Dermis blood vessel endothelial cell (primary cell): ENCODE data around the gene HPD. TPM values are rescaled to one million over a fixed set of nuclear protein-coding genes. Genes with fewer than 3 reads are reported as not detected.

ENCODE experiments used
- DNase-seq: peaks from one replicate; pipeline ENCODE4 v3.0.0; 2010
- total RNA-seq: library from RNA; depleted of rRNA; stranded (reverse); fragments of >200 nt; gene quantifications from 2 replicates; pipeline ENCODE4 v1.2.3, GENCODE V29; 2014

HPD gene
- total RNA-seq, 1 donor from 2014 or later = not detected

GRCh38 chr12:121810234-121810817, 48.3 kb downstream of the HPD start:
- DNase-seq = no peak

GRCh38 chr12:121809712-121810116, 48.9 kb downstream of the HPD start:
- DNase-seq = no peak

GRCh38 chr12:121808623-121809022, 50.0 kb downstream of the HPD start:
- DNase-seq = no peak

GRCh38 chr12:121807642-121808347, 50.9 kb downstream of the HPD start:
- no peak for DNase-seq

- DNase-seq = no peak
These were observed 51.9 kb downstream of the HPD start for GRCh38 chr12:121806546-121807423.

- no peak for DNase-seq
These were observed 52.6 kb downstream of the HPD start for GRCh38 chr12:121806009-121806545.

GRCh38 chr12:121805171-121806008, 53.3 kb downstream of the HPD start:
- peak; percentile 18 for DNase-seq

- peak; percentile 56 for DNase-seq
These were observed 54.1 kb downstream of the HPD start for GRCh38 chr12:121804417-121805111.

GRCh38 chr12:121803861-121804416, 54.7 kb downstream of the HPD start, which contains the start of gene SETD1B:
SETD1B (plus strand) TSS chr12:121804009; CDS start chr12:121804738, 729 bp downstream.
- peak; percentile 66 for DNase-seq

GRCh38 chr12:121802843-121803698, 55.6 kb downstream of the HPD start:
- DNase-seq = peak; percentile 94

GRCh38 chr12:121802485-121802842, 56.2 kb downstream of the HPD start:
- no peak for DNase-seq

GRCh38 chr12:121801595-121802484, 56.8 kb downstream of the HPD start:
- DNase-seq = peak; percentile 75

- peak; percentile 72 for DNase-seq
These were observed 57.7 kb downstream of the HPD start for GRCh38 chr12:121800694-121801594.

GRCh38 chr12:121799842-121800693, 58.6 kb downstream of the HPD start:
- peak; percentile 79 for DNase-seq

GRCh38 chr12:121799156-121799841, 59.4 kb downstream of the HPD start:
- DNase-seq = peak; percentile 73

- no peak for DNase-seq
These were observed 59.9 kb downstream of the HPD start for GRCh38 chr12:121798787-121799155.
